ENCODE data around the gene DCLK2.

DNA sequence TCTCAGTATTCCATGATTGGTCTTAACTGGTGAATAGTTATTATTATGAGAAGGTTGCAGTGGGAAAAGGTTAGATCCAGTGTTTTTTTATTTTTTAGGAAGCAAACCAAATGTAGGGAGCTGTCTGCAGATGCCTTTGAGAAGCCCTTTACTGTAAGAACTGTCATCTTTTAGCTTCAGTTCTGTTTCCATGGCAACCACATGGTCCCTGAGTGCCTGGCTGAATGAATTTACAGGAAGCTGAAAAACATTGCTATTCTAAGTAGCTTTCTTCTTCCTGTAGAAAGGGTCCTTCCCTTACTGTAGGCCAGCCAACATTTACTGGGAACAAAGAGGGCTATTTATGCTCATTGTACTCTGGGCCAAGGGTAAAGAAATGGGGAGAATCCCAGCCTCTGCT lies 103.3 kb downstream of the DCLK2 start:
- TF ChIP-seq ZNF423 (tag by site-specific recombination; IDR thresholded peaks at IDR 0.05) (no peak), MYNN (tag by site-specific recombination; IDR thresholded peaks at IDR 0.05; ENCODE audit: borderline replicate concordance) (no peak), ZNF510 (tag by site-specific recombination; IDR thresholded peaks at IDR 0.05; ENCODE audit: insufficient replicate concordance) (no peak), ZEB2 (tag by site-specific recombination; IDR thresholded peaks at IDR 0.05) (no peak), TRIM28 (IDR thresholded peaks at IDR 0.05; ENCODE audit: borderline replicate concordance, low read length) (no peak), ZNF221 (tag by site-specific recombination; IDR thresholded peaks at IDR 0.05; ENCODE audit: borderline replicate concordance) (no peak), KLF16 (tag by site-specific recombination; IDR thresholded peaks at IDR 0.05) (no peak)
- TF ChIP-seq, protein P1, sequence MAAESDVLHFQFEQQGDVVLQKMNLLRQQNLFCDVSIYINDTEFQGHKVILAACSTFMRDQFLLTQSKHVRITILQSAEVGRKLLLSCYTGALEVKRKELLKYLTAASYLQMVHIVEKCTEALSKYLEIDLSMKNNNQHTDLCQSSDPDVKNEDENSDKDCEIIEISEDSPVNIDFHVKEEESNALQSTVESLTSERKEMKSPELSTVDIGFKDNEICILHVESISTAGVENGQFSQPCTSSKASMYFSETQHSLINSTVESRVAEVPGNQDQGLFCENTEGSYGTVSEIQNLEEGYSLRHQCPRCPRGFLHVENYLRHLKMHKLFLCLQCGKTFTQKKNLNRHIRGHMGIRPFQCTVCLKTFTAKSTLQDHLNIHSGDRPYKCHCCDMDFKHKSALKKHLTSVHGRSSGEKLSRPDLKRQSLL (tag by site-specific recombination; IDR thresholded peaks at IDR 0.05) = no peak
- TF ChIP-seq, protein P2, sequence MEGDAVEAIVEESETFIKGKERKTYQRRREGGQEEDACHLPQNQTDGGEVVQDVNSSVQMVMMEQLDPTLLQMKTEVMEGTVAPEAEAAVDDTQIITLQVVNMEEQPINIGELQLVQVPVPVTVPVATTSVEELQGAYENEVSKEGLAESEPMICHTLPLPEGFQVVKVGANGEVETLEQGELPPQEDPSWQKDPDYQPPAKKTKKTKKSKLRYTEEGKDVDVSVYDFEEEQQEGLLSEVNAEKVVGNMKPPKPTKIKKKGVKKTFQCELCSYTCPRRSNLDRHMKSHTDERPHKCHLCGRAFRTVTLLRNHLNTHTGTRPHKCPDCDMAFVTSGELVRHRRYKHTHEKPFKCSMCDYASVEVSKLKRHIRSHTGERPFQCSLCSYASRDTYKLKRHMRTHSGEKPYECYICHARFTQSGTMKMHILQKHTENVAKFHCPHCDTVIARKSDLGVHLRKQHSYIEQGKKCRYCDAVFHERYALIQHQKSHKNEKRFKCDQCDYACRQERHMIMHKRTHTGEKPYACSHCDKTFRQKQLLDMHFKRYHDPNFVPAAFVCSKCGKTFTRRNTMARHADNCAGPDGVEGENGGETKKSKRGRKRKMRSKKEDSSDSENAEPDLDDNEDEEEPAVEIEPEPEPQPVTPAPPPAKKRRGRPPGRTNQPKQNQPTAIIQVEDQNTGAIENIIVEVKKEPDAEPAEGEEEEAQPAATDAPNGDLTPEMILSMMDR (tag by site-specific recombination; IDR thresholded peaks at IDR 0.05) = no peak
- TF ChIP-seq, protein P3, sequence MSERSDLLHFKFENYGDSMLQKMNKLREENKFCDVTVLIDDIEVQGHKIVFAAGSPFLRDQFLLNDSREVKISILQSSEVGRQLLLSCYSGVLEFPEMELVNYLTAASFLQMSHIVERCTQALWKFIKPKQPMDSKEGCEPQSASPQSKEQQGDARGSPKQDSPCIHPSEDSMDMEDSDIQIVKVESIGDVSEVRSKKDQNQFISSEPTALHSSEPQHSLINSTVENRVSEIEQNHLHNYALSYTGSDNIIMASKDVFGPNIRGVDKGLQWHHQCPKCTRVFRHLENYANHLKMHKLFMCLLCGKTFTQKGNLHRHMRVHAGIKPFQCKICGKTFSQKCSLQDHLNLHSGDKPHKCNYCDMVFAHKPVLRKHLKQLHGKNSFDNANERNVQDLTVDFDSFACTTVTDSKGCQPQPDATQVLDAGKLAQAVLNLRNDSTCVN (tag by site-specific recombination; optimal IDR thresholded peaks at IDR 0.05) = no peak
- TF ChIP-seq, protein P4, sequence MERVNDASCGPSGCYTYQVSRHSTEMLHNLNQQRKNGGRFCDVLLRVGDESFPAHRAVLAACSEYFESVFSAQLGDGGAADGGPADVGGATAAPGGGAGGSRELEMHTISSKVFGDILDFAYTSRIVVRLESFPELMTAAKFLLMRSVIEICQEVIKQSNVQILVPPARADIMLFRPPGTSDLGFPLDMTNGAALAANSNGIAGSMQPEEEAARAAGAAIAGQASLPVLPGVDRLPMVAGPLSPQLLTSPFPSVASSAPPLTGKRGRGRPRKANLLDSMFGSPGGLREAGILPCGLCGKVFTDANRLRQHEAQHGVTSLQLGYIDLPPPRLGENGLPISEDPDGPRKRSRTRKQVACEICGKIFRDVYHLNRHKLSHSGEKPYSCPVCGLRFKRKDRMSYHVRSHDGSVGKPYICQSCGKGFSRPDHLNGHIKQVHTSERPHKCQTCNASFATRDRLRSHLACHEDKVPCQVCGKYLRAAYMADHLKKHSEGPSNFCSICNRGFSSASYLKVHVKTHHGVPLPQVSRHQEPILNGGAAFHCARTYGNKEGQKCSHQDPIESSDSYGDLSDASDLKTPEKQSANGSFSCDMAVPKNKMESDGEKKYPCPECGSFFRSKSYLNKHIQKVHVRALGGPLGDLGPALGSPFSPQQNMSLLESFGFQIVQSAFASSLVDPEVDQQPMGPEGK (tag by site-specific recombination; IDR thresholded peaks at IDR 0.05) = no peak
